SK-N-MC (cell line): ENCODE data around the gene VBP1.

Experiments
- EZH2 ChIP-seq: fragments of 200-600 bp; sonication (generic); IDR thresholded peaks from one replicate; pipeline ENCODE4 v1.6.1; 2017; ENCODE audit warnings: antibody characterized with exemption
- FOXP2 ChIP-seq: optimal IDR thresholded peaks from 2 replicates; pipeline ENCODE3; 2011; ENCODE audit warnings: mild to moderate bottlenecking, moderate library complexity; ENCODE audit not compliant: insufficient read depth; ENCODE audit errors: extremely low read length, control extremely low read depth
- POLR2AphosphoS5 ChIP-seq: IDR thresholded peaks from 2 replicates; pipeline ENCODE4 v1.6.1; 2012; ENCODE audit warnings: mild to moderate bottlenecking, low read depth, low read length, borderline replicate concordance

DNA sequence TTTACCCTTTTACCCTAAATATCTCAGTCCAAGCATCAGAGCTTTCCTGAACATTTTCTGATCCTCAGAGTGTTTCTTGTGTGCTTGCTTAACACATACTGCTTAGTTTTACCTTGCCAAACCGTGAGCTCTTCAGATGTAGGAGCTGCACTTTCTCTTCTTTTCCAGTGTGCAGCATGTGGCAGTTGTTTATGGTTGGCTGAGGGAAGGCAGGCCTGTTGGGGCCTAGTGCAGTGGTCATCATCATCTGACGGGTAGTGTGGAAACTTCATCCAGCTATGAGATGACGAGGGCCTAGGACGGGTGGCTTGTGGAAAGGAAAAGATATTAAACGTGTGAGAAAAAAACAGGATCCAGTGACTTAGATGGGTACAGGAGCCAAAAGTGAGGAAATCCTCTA is 21.5 kb downstream of the VBP1 start:
- TF ChIP-seq POLR2AphosphoS5 = no peak
- no peak for TF ChIP-seq EZH2
- TF ChIP-seq FOXP2 = no peak
